Limb (tissue), 2 donors: ENCODE measurements around the gene TARS3.

Experiments
- DNase-seq, 2 donors: peaks; one replicate each; pipeline ENCODE4 v3.0.0-alpha.2; 2016; ENCODE audit errors: extremely low spot score in 2 of 2

The TARS3 gene

DNA sequence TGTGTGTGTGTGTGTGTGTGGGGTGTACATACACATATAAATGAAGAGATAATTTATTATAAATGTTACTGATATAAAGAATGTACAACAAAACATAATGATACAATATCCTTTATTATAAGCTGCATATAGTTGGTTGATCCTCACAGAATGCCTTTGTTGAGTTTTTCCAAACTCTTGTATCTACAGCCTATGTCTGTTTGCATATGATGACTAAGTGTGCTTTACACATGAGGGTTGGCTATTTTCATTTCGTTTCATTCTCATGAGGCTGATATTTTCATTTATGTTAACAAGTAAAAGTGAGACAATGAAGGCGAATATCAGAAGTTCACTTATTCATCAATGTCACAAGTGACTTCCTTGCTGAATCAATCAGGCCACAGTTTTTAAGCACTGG lies 117.2 kb downstream of the TARS3 start:
- DNase-seq = no peak

- no peak for DNase-seq
These were observed 120.0 kb downstream of the TARS3 start for GRCh38 chr15:101604124-101604874.
